Progenitor cell of endocrine pancreas (in vitro differentiated cells): ENCODE measurements around the gene CEACAM5. TPM values are rescaled to one million over a fixed set of nuclear protein-coding genes. Genes with fewer than 3 reads are reported as not detected.
"Not testable (repeated sequence)": the region's sequence is repeated elsewhere in the genome, so short reads cannot be mapped to it uniquely, and the experiment has no call there.

Source experiments
- DNase-seq: peaks from one replicate; pipeline ENCODE4 v3.0.0; 2021; ENCODE audit warnings: low spot score; ENCODE audit not compliant: unreplicated experiment
- H3K27ac Mint-ChIP-seq: 2 replicates; pipeline ENCODE4 v1.8.0; 2021; ENCODE audit warnings: mild to moderate bottlenecking, moderate library complexity, mixed read lengths
- H3K27me3 Mint-ChIP-seq: 2 replicates; pipeline ENCODE4 v1.8.0; 2021; ENCODE audit warnings: mixed read lengths
- H3K36me3 Mint-ChIP-seq: 2 replicates; pipeline ENCODE4 v1.8.0; 2022; ENCODE audit warnings: mixed read lengths; ENCODE audit not compliant: insufficient read depth
- H3K4me1 Mint-ChIP-seq: 2 replicates; pipeline ENCODE4 v1.8.0; 2021; ENCODE audit warnings: low read depth, mixed read lengths
- H3K4me3 Mint-ChIP-seq: 2 replicates; pipeline ENCODE4 v1.8.0; 2021; ENCODE audit warnings: low read depth, mild to moderate bottlenecking, moderate library complexity, mixed read lengths
- H3K9me3 Mint-ChIP-seq: 2 replicates; pipeline ENCODE4 v1.8.0; 2021; ENCODE audit warnings: low read depth, mixed read lengths
- CTCF ChIP-seq: fragments of 200-600 bp; sonication (generic); IDR thresholded peaks from one replicate; pipeline ENCODE4 v1.5.0; 2021; ENCODE audit warnings: antibody characterized with exemption, mild to moderate bottlenecking; ENCODE audit not compliant: unreplicated experiment
- total RNA-seq: library from RNA; stranded (reverse); gene quantifications from 2 replicates; pipeline ENCODE4 v1.2.1, GENCODE V29; 2021

Gene CEACAM5
- total RNA-seq, 1 donor from 2014 or later: not detected

DNA sequence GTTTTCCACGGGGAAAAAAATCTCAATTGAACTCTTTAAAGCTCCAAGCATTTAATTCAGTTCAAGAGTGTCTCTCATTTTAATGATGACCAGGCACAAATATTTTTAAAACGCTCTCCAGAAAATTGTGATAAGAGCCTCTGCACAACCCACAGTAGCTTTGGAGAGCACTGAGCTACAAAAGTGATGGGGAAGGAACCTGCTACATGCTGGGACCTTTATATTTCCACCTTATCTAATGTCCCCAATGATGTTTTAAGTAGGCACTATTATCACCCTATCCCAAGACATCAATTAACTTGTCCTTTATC is 32.8 kb downstream of the CEACAM5 start:
- no peak for DNase-seq
- Mint-ChIP-seq H3K27me3 (peaks cover under 1% of the 10 kb centered on the region), H3K4me1 (no peaks in the 10 kb centered on the region), H3K9me3 (peaks cover 46% of the 10 kb centered on the region), H3K27ac (no peak overlapping the region), H3K4me3 (no peak overlapping the region), H3K36me3 (no peaks in the 10 kb centered on the region)
- no peak for TF ChIP-seq CTCF

- H3K27ac Mint-ChIP-seq: no peak overlapping the region
- no peaks in the 10 kb centered on the region for H3K4me1 Mint-ChIP-seq
- TF ChIP-seq CTCF: no peak
- no peaks in the 10 kb centered on the region for H3K36me3 Mint-ChIP-seq
- DNase-seq: no peak
- H3K9me3 Mint-ChIP-seq: peaks cover 33% of the 10 kb centered on the region
- H3K27me3 Mint-ChIP-seq: peaks cover 10% of the 10 kb centered on the region
- no peak overlapping the region for H3K4me3 Mint-ChIP-seq
Observed at GRCh38 chr19:41744850-41745249, 36.4 kb downstream of the CEACAM5 start.

- Mint-ChIP-seq H3K36me3 (no peaks in the 10 kb centered on the region), H3K27ac (no peak overlapping the region), H3K4me1 (no peaks in the 10 kb centered on the region), H3K4me3 (no peak overlapping the region), H3K9me3 (peaks cover 25% of the 10 kb centered on the region), H3K27me3 (peaks cover 10% of the 10 kb centered on the region)
- TF ChIP-seq CTCF: no peak
- DNase-seq: no peak
Observed at GRCh38 chr19:41745756-41746155, 37.3 kb downstream of the CEACAM5 start.

GRCh38 chr19:41746593-41747227 is 38.3 kb downstream of the CEACAM5 start:
- TF ChIP-seq CTCF: peak; percentile 11
- H3K9me3 Mint-ChIP-seq: peaks cover 17% of the 10 kb centered on the region
- H3K27me3 Mint-ChIP-seq: peaks cover 10% of the 10 kb centered on the region

DNA sequence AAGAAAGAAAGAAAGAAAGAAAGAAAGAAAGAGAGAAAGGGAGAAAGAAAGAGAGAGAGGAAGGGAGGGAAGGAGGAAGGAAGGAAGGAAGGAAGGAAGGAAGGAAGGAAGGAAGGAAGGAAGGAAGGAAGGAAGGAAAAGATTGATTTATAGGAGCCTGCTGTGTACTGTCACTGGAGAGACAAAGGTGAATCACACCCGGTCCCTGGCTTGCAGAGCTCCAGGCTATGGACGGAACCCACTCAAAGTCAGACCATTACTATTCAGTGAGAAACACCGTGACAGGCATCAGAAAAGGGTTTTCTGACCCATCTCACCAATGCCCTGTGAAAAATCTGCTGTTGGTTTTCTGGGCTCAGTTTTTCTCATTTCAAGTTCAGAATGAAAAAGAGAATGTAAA is 39.6 kb downstream of the CEACAM5 start:
- TF ChIP-seq CTCF: no peak

More at GRCh38 chr19:41746593-41747227, 38.3 kb downstream of the CEACAM5 start:
- no peak overlapping the region for H3K4me3 Mint-ChIP-seq
- DNase-seq: no peak
- H3K4me1 Mint-ChIP-seq: no peaks in the 10 kb centered on the region
- H3K36me3 Mint-ChIP-seq: no peaks in the 10 kb centered on the region
- H3K27ac Mint-ChIP-seq: no peak overlapping the region

DNA sequence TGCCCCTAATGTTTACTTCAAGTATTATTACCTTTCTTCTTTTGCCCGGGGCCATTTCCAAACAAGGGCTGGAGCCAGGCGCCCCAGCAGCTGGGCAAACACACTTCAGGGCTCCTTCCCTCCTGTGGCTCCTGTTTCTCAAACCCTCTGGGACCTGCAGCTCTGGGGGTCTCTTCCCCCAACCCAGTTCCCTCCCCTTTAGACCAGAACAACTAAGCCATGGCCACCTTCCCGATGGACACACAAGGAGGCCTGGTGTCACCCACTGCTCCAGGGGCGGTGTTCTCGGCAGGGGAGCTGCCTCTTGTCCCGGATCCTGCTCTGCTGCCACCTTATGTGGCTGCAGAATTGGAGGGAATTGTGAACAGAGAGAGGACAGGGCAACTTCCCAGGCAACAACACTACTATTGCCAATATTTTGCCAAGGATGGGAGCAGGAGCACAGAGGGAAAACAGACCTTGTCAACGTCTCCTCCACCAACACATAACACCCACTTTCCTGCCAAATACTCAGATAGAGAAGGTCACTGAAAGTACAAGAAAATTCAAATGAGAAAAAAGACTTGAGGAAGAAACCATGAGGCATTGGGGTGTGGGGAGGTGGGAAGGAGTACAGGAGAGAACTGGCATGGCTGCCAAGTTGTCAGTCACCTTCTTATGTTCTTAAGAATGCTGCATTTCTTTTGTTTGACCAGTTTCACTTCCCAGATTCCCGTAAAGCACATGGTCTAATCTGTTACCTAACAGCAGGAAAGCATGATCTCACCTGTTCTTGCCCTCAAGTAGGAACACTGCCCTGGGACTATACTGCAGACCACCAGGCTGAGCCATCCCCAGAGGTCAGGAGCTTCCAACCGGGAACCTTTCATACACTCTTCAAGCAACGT is 42.1 kb downstream of the CEACAM5 start:
- not testable (repeated sequence) for H3K4me1 Mint-ChIP-seq, DNase-seq, H3K27ac Mint-ChIP-seq, H3K4me3 Mint-ChIP-seq, H3K36me3 Mint-ChIP-seq
- Mint-ChIP-seq H3K9me3 (peaks cover 17% of the 10 kb centered on the region), H3K27me3 (peaks cover 15% of the 10 kb centered on the region)

More for the DNA sequence above, 39.6 kb downstream of the CEACAM5 start:
- Mint-ChIP-seq H3K27me3 (peaks cover 15% of the 10 kb centered on the region), H3K4me1 (no peaks in the 10 kb centered on the region), H3K9me3 (peaks cover 17% of the 10 kb centered on the region), H3K27ac (no peak overlapping the region), H3K36me3 (no peaks in the 10 kb centered on the region), H3K4me3 (no peak overlapping the region)
- no peak for DNase-seq
